ENCODE measurements around the gene EDEM2. TPM values are rescaled to one million over a fixed set of nuclear protein-coding genes. Genes with fewer than 3 reads are reported as not detected.
"Not testable (repeated sequence)": the region's sequence is repeated elsewhere in the genome, so short reads cannot be mapped to it uniquely, and the experiment has no call there.

EDEM2 gene
- total RNA-seq, 1 experiment from 2014 or later: 24.9 TPM

- Histone ChIP-seq H3K4me1 (ENCODE audit: low read length) (no peaks in the 10 kb centered on the region), H4K20me1 (ENCODE audit: insufficient read depth, low read depth, low read length) (no peaks in the 10 kb centered on the region), H3K9ac (ENCODE audit: low read length) (no peak overlapping the region), H3K9me3 (ENCODE audit: low read length) (no peaks in the 10 kb centered on the region), H3K4me3 (ENCODE audit: low read length) (no peak overlapping the region), H3K79me2 (ENCODE audit: low read length) (no peaks in the 10 kb centered on the region), H3K9me2 (replicated peaks; ENCODE audit: insufficient read depth, low read length) (no peaks in the 10 kb centered on the region), H3K4me2 (ENCODE audit: low read depth, low read length, poor library complexity, severe bottlenecking) (no peak overlapping the region), H3K27me3 (ENCODE audit: low read length) (no peaks in the 10 kb centered on the region), H2AFZ (ENCODE audit: low read length) (no peak overlapping the region), H3K36me3 (ENCODE audit: insufficient read depth, low read length) (no peaks in the 10 kb centered on the region), H3K27ac (ENCODE audit: low read length) (no peak overlapping the region)
- DNase-seq: no peak
Measured at GRCh38 chr20:35187584-35188190, 40.6 kb upstream of the EDEM2 start.

GRCh38 chr20:35186691-35187289 is 39.7 kb upstream of the EDEM2 start:
- not testable (repeated sequence) for H3K9me2 ChIP-seq (replicated peaks; ENCODE audit: insufficient read depth, low read length); H3K4me1 ChIP-seq (ENCODE audit: low read length); H3K27ac ChIP-seq (ENCODE audit: low read length); H3K36me3 ChIP-seq (ENCODE audit: insufficient read depth, low read length); H3K79me2 ChIP-seq (ENCODE audit: low read length); H3K9me3 ChIP-seq (ENCODE audit: low read length); H3K4me3 ChIP-seq (ENCODE audit: low read length); H3K4me2 ChIP-seq (ENCODE audit: low read depth, low read length, poor library complexity, severe bottlenecking); DNase-seq; H3K9ac ChIP-seq (ENCODE audit: low read length); H2AFZ ChIP-seq (ENCODE audit: low read length); H3K27me3 ChIP-seq (ENCODE audit: low read length); H4K20me1 ChIP-seq (ENCODE audit: insufficient read depth, low read depth, low read length)

- H3K9me3 ChIP-seq (ENCODE audit: low read length): no peaks in the 10 kb centered on the region
- H3K4me1 ChIP-seq (ENCODE audit: low read length): no peaks in the 10 kb centered on the region
- H3K9me2 ChIP-seq (replicated peaks; ENCODE audit: insufficient read depth, low read length): no peaks in the 10 kb centered on the region
- H3K4me3 ChIP-seq (ENCODE audit: low read length): no peak overlapping the region
- no peaks in the 10 kb centered on the region for H3K36me3 ChIP-seq (ENCODE audit: insufficient read depth, low read length)
- H2AFZ ChIP-seq (ENCODE audit: low read length): no peak overlapping the region
- no peak overlapping the region for H3K4me2 ChIP-seq (ENCODE audit: low read depth, low read length, poor library complexity, severe bottlenecking)
- no peak for DNase-seq
- H3K79me2 ChIP-seq (ENCODE audit: low read length): no peaks in the 10 kb centered on the region
- no peak overlapping the region for H3K27ac ChIP-seq (ENCODE audit: low read length)
- no peaks in the 10 kb centered on the region for H4K20me1 ChIP-seq (ENCODE audit: insufficient read depth, low read depth, low read length)
- H3K27me3 ChIP-seq (ENCODE audit: low read length): no peaks in the 10 kb centered on the region
- H3K9ac ChIP-seq (ENCODE audit: low read length): no peak overlapping the region
Measured at GRCh38 chr20:35181731-35182130, 34.6 kb upstream of the EDEM2 start.

- H3K9me2 ChIP-seq (replicated peaks; ENCODE audit: insufficient read depth, low read length): no peaks in the 10 kb centered on the region
- H3K27me3 ChIP-seq (ENCODE audit: low read length): no peaks in the 10 kb centered on the region
- H3K4me1 ChIP-seq (ENCODE audit: low read length): no peaks in the 10 kb centered on the region
- no peak overlapping the region for H3K4me3 ChIP-seq (ENCODE audit: low read length)
- H3K9me3 ChIP-seq (ENCODE audit: low read length): no peaks in the 10 kb centered on the region
- H4K20me1 ChIP-seq (ENCODE audit: insufficient read depth, low read depth, low read length): no peaks in the 10 kb centered on the region
- H3K9ac ChIP-seq (ENCODE audit: low read length): no peak overlapping the region
- no peak overlapping the region for H3K4me2 ChIP-seq (ENCODE audit: low read depth, low read length, poor library complexity, severe bottlenecking)
- H3K79me2 ChIP-seq (ENCODE audit: low read length): no peaks in the 10 kb centered on the region
- H3K36me3 ChIP-seq (ENCODE audit: insufficient read depth, low read length): no peaks in the 10 kb centered on the region
- no peak for DNase-seq
- no peak overlapping the region for H3K27ac ChIP-seq (ENCODE audit: low read length)
- no peak overlapping the region for H2AFZ ChIP-seq (ENCODE audit: low read length)
Measured at GRCh38 chr20:35180266-35180665, 33.1 kb upstream of the EDEM2 start.

- no peak overlapping the region for H3K9ac ChIP-seq (ENCODE audit: low read length)
- no peaks in the 10 kb centered on the region for H3K27me3 ChIP-seq (ENCODE audit: low read length)
- no peak overlapping the region for H3K4me2 ChIP-seq (ENCODE audit: low read depth, low read length, poor library complexity, severe bottlenecking)
- no peaks in the 10 kb centered on the region for H3K4me1 ChIP-seq (ENCODE audit: low read length)
- H3K79me2 ChIP-seq (ENCODE audit: low read length): no peaks in the 10 kb centered on the region
- no peaks in the 10 kb centered on the region for H4K20me1 ChIP-seq (ENCODE audit: insufficient read depth, low read depth, low read length)
- no peak for DNase-seq
- H3K9me3 ChIP-seq (ENCODE audit: low read length): no peaks in the 10 kb centered on the region
- H2AFZ ChIP-seq (ENCODE audit: low read length): no peak overlapping the region
- no peaks in the 10 kb centered on the region for H3K36me3 ChIP-seq (ENCODE audit: insufficient read depth, low read length)
- no peak overlapping the region for H3K4me3 ChIP-seq (ENCODE audit: low read length)
- H3K9me2 ChIP-seq (replicated peaks; ENCODE audit: insufficient read depth, low read length): no peaks in the 10 kb centered on the region
- H3K27ac ChIP-seq (ENCODE audit: low read length): no peak overlapping the region
Measured at GRCh38 chr20:35179292-35180212, 32.4 kb upstream of the EDEM2 start.

- no peaks in the 10 kb centered on the region for H4K20me1 ChIP-seq (ENCODE audit: insufficient read depth, low read depth, low read length)
- H3K36me3 ChIP-seq (ENCODE audit: insufficient read depth, low read length): no peaks in the 10 kb centered on the region
- no peaks in the 10 kb centered on the region for H3K4me1 ChIP-seq (ENCODE audit: low read length)
- no peak overlapping the region for H2AFZ ChIP-seq (ENCODE audit: low read length)
- no peak overlapping the region for H3K4me3 ChIP-seq (ENCODE audit: low read length)
- H3K4me2 ChIP-seq (ENCODE audit: low read depth, low read length, poor library complexity, severe bottlenecking): no peak overlapping the region
- no peak overlapping the region for H3K27ac ChIP-seq (ENCODE audit: low read length)
- no peaks in the 10 kb centered on the region for H3K9me2 ChIP-seq (replicated peaks; ENCODE audit: insufficient read depth, low read length)
- no peaks in the 10 kb centered on the region for H3K79me2 ChIP-seq (ENCODE audit: low read length)
- H3K9me3 ChIP-seq (ENCODE audit: low read length): no peaks in the 10 kb centered on the region
- no peak for DNase-seq
- no peaks in the 10 kb centered on the region for H3K27me3 ChIP-seq (ENCODE audit: low read length)
- H3K9ac ChIP-seq (ENCODE audit: low read length): no peak overlapping the region
Measured at GRCh38 chr20:35176132-35176531, 29.0 kb upstream of the EDEM2 start.

GRCh38 chr20:35174458-35175216 is 27.5 kb upstream of the EDEM2 start:
- Histone ChIP-seq H3K4me3 (ENCODE audit: low read length) (no peak overlapping the region), H3K9me3 (ENCODE audit: low read length) (no peaks in the 10 kb centered on the region), H3K27ac (ENCODE audit: low read length) (no peak overlapping the region), H3K36me3 (ENCODE audit: insufficient read depth, low read length) (no peaks in the 10 kb centered on the region), H3K79me2 (ENCODE audit: low read length) (no peaks in the 10 kb centered on the region), H3K4me2 (ENCODE audit: low read depth, low read length, poor library complexity, severe bottlenecking) (no peak overlapping the region), H3K9ac (ENCODE audit: low read length) (no peak overlapping the region), H3K4me1 (ENCODE audit: low read length) (no peaks in the 10 kb centered on the region), H2AFZ (ENCODE audit: low read length) (no peak overlapping the region), H3K9me2 (replicated peaks; ENCODE audit: insufficient read depth, low read length) (no peaks in the 10 kb centered on the region), H3K27me3 (ENCODE audit: low read length) (no peaks in the 10 kb centered on the region), H4K20me1 (ENCODE audit: insufficient read depth, low read depth, low read length) (no peaks in the 10 kb centered on the region)
- no peak for DNase-seq

Data from Karpas-422 (cell line).